HepG2 (cell line): ENCODE measurements around the gene CFAP99. TPM values are rescaled to one million over a fixed set of nuclear protein-coding genes. Genes with fewer than 3 reads are reported as not detected.

ENCODE experiments used
- ARNTL ChIP-seq: sonication (generic); formaldehyde crosslinking; IDR thresholded peaks from 2 replicates; pipeline ENCODE4 v1.4.0; 2020; ENCODE audit warnings: mild to moderate bottlenecking, missing genetic modification reagents
- CC2D1A ChIP-seq: sonication (generic); formaldehyde crosslinking; IDR thresholded peaks from 2 replicates; pipeline ENCODE4 v1.8.1; 2023; ENCODE audit warnings: mild to moderate bottlenecking, missing genetic modification reagents
- CENPX ChIP-seq: sonication (generic); formaldehyde crosslinking; IDR thresholded peaks from 2 replicates; pipeline ENCODE4 v1.9.0; 2021; ENCODE audit warnings: mild to moderate bottlenecking, missing genetic modification reagents, moderate library complexity
- CREB1 ChIP-seq, 2 experiments: fragments of 450-650 bp in 1 of 2; IDR thresholded peaks; 2 replicates each; pipeline ENCODE4 v1.6.1; 2016 to 2017; ENCODE audit warnings: control low read depth in 1 of 2, mild to moderate bottlenecking in 1 of 2, missing compliant biosample characterization in 1 of 2, missing genetic modification characterization in 1 of 2
- DR1 ChIP-seq: sonication (generic); formaldehyde crosslinking; IDR thresholded peaks from 2 replicates; pipeline ENCODE4 v1.8.0; 2021; ENCODE audit warnings: mild to moderate bottlenecking, missing genetic modification reagents, inconsistent platforms
- FOXK1 ChIP-seq: sonication (generic); formaldehyde crosslinking; IDR thresholded peaks from 2 replicates; pipeline ENCODE4 v1.4.0; 2020; ENCODE audit warnings: low read depth, missing genetic modification reagents, borderline replicate concordance
- HMGXB3 ChIP-seq: sonication (generic); formaldehyde crosslinking; IDR thresholded peaks from 2 replicates; pipeline ENCODE4 v1.4.0; 2020; ENCODE audit warnings: missing genetic modification reagents, borderline replicate concordance
- HNF1A ChIP-seq, 2 experiments: sonication (generic) in 1 of 2; formaldehyde crosslinking in 1 of 2; IDR thresholded peaks; 2 replicates each; pipeline versions ENCODE4 v1.4.0 to v1.6.1; 2016 to 2020; ENCODE audit warnings: borderline replicate concordance in 1 of 2, low read depth in 1 of 2, mild to moderate bottlenecking in 1 of 2, missing genetic modification reagents in 1 of 2
- HNF4A ChIP-seq: sonication (generic); formaldehyde crosslinking; IDR thresholded peaks from 2 replicates; pipeline ENCODE4 v1.4.0; 2020; ENCODE audit warnings: missing genetic modification reagents
- JUND ChIP-seq: sonication (generic); formaldehyde crosslinking; IDR thresholded peaks from 2 replicates; pipeline ENCODE4 v1.8.0; 2022; ENCODE audit warnings: mild to moderate bottlenecking, missing genetic modification reagents
- KDM5B ChIP-seq: sonication (generic); formaldehyde crosslinking; IDR thresholded peaks from 2 replicates; pipeline ENCODE4 v1.4.0; 2020; ENCODE audit warnings: missing genetic modification reagents, mild to moderate bottlenecking, borderline replicate concordance
- MEIS2 ChIP-seq: sonication (generic); formaldehyde crosslinking; IDR thresholded peaks from 2 replicates; pipeline ENCODE4 v1.9.0; 2021; ENCODE audit warnings: mild to moderate bottlenecking, missing genetic modification reagents
- MTERF4 ChIP-seq: sonication (generic); formaldehyde crosslinking; IDR thresholded peaks from 2 replicates; pipeline ENCODE4 v1.8.0; 2023; ENCODE audit warnings: mild to moderate bottlenecking, missing genetic modification reagents
- NFIB ChIP-seq: sonication (generic); formaldehyde crosslinking; IDR thresholded peaks from 2 replicates; pipeline ENCODE4 v1.9.0; 2021; ENCODE audit warnings: missing genetic modification reagents, mild to moderate bottlenecking, borderline replicate concordance
- NR3C1 ChIP-seq: sonication (generic); formaldehyde crosslinking; IDR thresholded peaks from 2 replicates; pipeline ENCODE4 v1.4.0; 2020; ENCODE audit warnings: missing genetic modification reagents
- ZFP82 ChIP-seq: sonication (generic); formaldehyde crosslinking; IDR thresholded peaks from 2 replicates; pipeline ENCODE4 v1.5.1; 2020; ENCODE audit warnings: mild to moderate bottlenecking, missing genetic modification reagents, borderline replicate concordance
- ZFX ChIP-seq: sonication (generic); formaldehyde crosslinking; IDR thresholded peaks from 2 replicates; pipeline ENCODE4 v1.4.0; 2020; ENCODE audit warnings: mild to moderate bottlenecking, low read depth, missing genetic modification reagents, moderate library complexity
- ZNF10 ChIP-seq: sonication (generic); formaldehyde crosslinking; IDR thresholded peaks from 2 replicates; pipeline ENCODE4 v1.4.0; 2020; ENCODE audit warnings: mild to moderate bottlenecking, low read depth, missing genetic modification reagents, borderline replicate concordance
- ZNF333 ChIP-seq: sonication (generic); formaldehyde crosslinking; IDR thresholded peaks from 2 replicates; pipeline ENCODE4 v1.4.0; 2020; ENCODE audit warnings: mild to moderate bottlenecking, missing genetic modification reagents, borderline replicate concordance
- polyA plus RNA-seq, 8 experiments: library from polyadenylated mRNA; depleted of rRNA in 3 of 8; stranded (reverse) in 7 of 8; unstranded in 1 of 8; fragments of >200 nt; fragmentation: Illumina TruSeq in 4 of 8; extraction: Trizol in 4 of 8; gene quantifications; 2 replicates each; pipeline versions ENCODE4 v1.2.1 to v1.2.3, GENCODE V29; 2011 to 2016; ENCODE audit warnings: low read depth in 4 of 8, missing spikeins in 1 of 8, mixed read lengths in 1 of 8; ENCODE audit not compliant: insufficient read depth in 1 of 8
- total RNA-seq, 5 experiments: library from RNA; depleted of rRNA; stranded (reverse); fragments of >200 nt; fragmentation: Illumina TruSeq; extraction: Trizol; gene quantifications; 2 replicates each; pipeline ENCODE4 v1.2.3, GENCODE V29; 2016; ENCODE audit warnings: low read depth in 1 of 5

The CFAP99 gene
- total and polyA plus RNA-seq, 2 of the 13 experiments (the other 11 are each of a cell fraction or from before 2014, with no cell fraction given), result not detected

- TF ChIP-seq HNF1A (IDR thresholded peaks at IDR 0.05; ENCODE audit: low read depth), result no peak
- peak; percentile 52; the same call in 1 of the 2 replicates for TF ChIP-seq HNF1A (CRISPR knock-in tag; IDR thresholded peaks at IDR 0.05; ENCODE audit: borderline replicate concordance)
- no peak for TF ChIP-seq FOXK1
- TF ChIP-seq ZNF10 (CRISPR knock-in tag), result no peak
- TF ChIP-seq HNF4A (CRISPR knock-in tag), result no peak
- TF ChIP-seq HMGXB3, result no peak
- no peak for TF ChIP-seq NR3C1 (CRISPR knock-in tag)
- TF ChIP-seq ZFP82 (CRISPR knock-in tag), result peak; percentile 73; the same call in 1 of the 2 replicates
- no peak for TF ChIP-seq NFIB
- no peak for TF ChIP-seq JUND (CRISPR knock-in tag)
- TF ChIP-seq CREB1 (IDR thresholded peaks at IDR 0.05), result no peak
- TF ChIP-seq CREB1 (CRISPR knock-in tag; IDR thresholded peaks at IDR 0.05), result no peak
- no peak for TF ChIP-seq ZNF333 (CRISPR knock-in tag)
- peak; percentile 67; the same call in 1 of the 2 replicates for TF ChIP-seq ARNTL (CRISPR knock-in tag)
- peak; percentile 88; the same call in 1 of the 2 replicates for TF ChIP-seq KDM5B (CRISPR knock-in tag)
- peak; percentile 29; the same call in 1 of the 2 replicates for TF ChIP-seq DR1
- TF ChIP-seq CENPX (CRISPR knock-in tag), result no peak
- TF ChIP-seq MTERF4 (CRISPR knock-in tag), result no peak
- peak; percentile 81 for TF ChIP-seq ZFX (CRISPR knock-in tag)
- TF ChIP-seq CC2D1A (CRISPR knock-in tag), result no peak
- peak; percentile 71; the same call in 1 of the 2 replicates for TF ChIP-seq MEIS2
Measured at GRCh38 chr4:2462218-2462991, 43.6 kb downstream of the CFAP99 start (continued).
